NCI-H774 (cell line): ENCODE results near the gene MB21D2.

Experiments used
- DNase-seq: peaks from one replicate; lab custom pipeline; 2025; lab: John Stamatoyannopoulos, UW

Gene MB21D2

GRCh38 chr3:192890347-192891335 lies 27.0 kb downstream of the MB21D2 start:
- DNase-seq: no peak

GRCh38 chr3:192889679-192890078 lies 28.0 kb downstream of the MB21D2 start:
- DNase-seq: no peak

GRCh38 chr3:192888190-192888589 lies 29.5 kb downstream of the MB21D2 start:
- no peak for DNase-seq

GRCh38 chr3:192887701-192888100 lies 30.0 kb downstream of the MB21D2 start:
- no peak for DNase-seq

- no peak for DNase-seq
Measured at GRCh38 chr3:192887047-192887446, 30.6 kb downstream of the MB21D2 start.

GRCh38 chr3:192884777-192885773 lies 32.6 kb downstream of the MB21D2 start:
- no peak for DNase-seq

GRCh38 chr3:192883512-192883911 lies 34.1 kb downstream of the MB21D2 start:
- no peak for DNase-seq

- DNase-seq: no peak
Measured at GRCh38 chr3:192881159-192881786, 36.4 kb downstream of the MB21D2 start.

- DNase-seq: no peak
Measured at GRCh38 chr3:192880313-192880712, 37.3 kb downstream of the MB21D2 start.

- no peak for DNase-seq
Measured at GRCh38 chr3:192879346-192880031, 38.2 kb downstream of the MB21D2 start.

GRCh38 chr3:192875971-192876565 lies 41.6 kb downstream of the MB21D2 start:
- no peak for DNase-seq

- no peak for DNase-seq
Measured at GRCh38 chr3:192870822-192871221, 46.8 kb downstream of the MB21D2 start.

GRCh38 chr3:192869131-192870031 lies 48.3 kb downstream of the MB21D2 start:
- DNase-seq: no peak

GRCh38 chr3:192867645-192868044 lies 50.0 kb downstream of the MB21D2 start:
- no peak for DNase-seq

- DNase-seq: no peak
Measured at GRCh38 chr3:192866804-192867203, 50.9 kb downstream of the MB21D2 start.

GRCh38 chr3:192864941-192865340 lies 52.7 kb downstream of the MB21D2 start:
- DNase-seq: no peak

- no peak for DNase-seq
Measured at GRCh38 chr3:192863091-192863420, 54.6 kb downstream of the MB21D2 start.

GRCh38 chr3:192862408-192863090 lies 55.1 kb downstream of the MB21D2 start:
- DNase-seq: no peak

- no peak for DNase-seq
Measured at GRCh38 chr3:192861972-192862371, 55.7 kb downstream of the MB21D2 start.
